NCI-H187 treated with DMSO at 0.1 percent for 48 hours (cell line): ENCODE data around the gene TNNC2.

Experiments used
- DNase-seq: peaks from one replicate; lab custom pipeline; 2025; lab: John Stamatoyannopoulos, UW

TNNC2 gene

GRCh38 chr20:45781391-45781931 is 45.7 kb downstream of the TNNC2 start:
- peak; percentile 9 for DNase-seq

GRCh38 chr20:45780159-45780558 is 47.0 kb downstream of the TNNC2 start:
- DNase-seq: no peak

GRCh38 chr20:45779011-45779915 is 47.8 kb downstream of the TNNC2 start:
- DNase-seq: no peak

- DNase-seq: no peak
Measured at GRCh38 chr20:45776931-45777330, 50.2 kb downstream of the TNNC2 start.

- DNase-seq: no peak
Measured at GRCh38 chr20:45775411-45775810, 51.7 kb downstream of the TNNC2 start.

- no peak for DNase-seq
Measured at GRCh38 chr20:45774945-45775344, 52.2 kb downstream of the TNNC2 start.
